NOMO-1 treated with DMSO at 0.1 percent for 48 hours (cell line): ENCODE measurements around the gene MUCL3.
"Not testable (repeated sequence)": the region's sequence is repeated elsewhere in the genome, so short reads cannot be mapped to it uniquely, and the experiment has no call there.

Experiments
- DNase-seq: peaks from one replicate; lab custom pipeline; 2025; ENCODE audit not compliant: unreplicated experiment; lab: John Stamatoyannopoulos, UW

MUCL3 gene

GRCh38 chr6:30940361-30940986 lies at the start of gene MUCL3:
MUCL3 (plus strand) TSS chr6:30940973; CDS start chr6:30941000, 27 bp downstream.
- DNase-seq, result no peak

GRCh38 chr6:30891450-30891723 lies 49.4 kb upstream of the MUCL3 start:
- no peak for DNase-seq

- DNase-seq, result no peak
Measured at GRCh38 chr6:30891816-30892538, 48.8 kb upstream of the MUCL3 start.

- DNase-seq, result no peak
Measured at GRCh38 chr6:30893001-30893591, 47.7 kb upstream of the MUCL3 start.

GRCh38 chr6:30893666-30894065 lies 47.1 kb upstream of the MUCL3 start:
- DNase-seq, result no peak

- no peak for DNase-seq
Measured at GRCh38 chr6:30894381-30894780, 46.4 kb upstream of the MUCL3 start.

- no peak for DNase-seq
Measured at GRCh38 chr6:30894935-30895334, 45.8 kb upstream of the MUCL3 start.

- DNase-seq, result no peak
Measured at GRCh38 chr6:30895343-30895742, 45.4 kb upstream of the MUCL3 start.

- no peak for DNase-seq
Measured at GRCh38 chr6:30896541-30896940, 44.2 kb upstream of the MUCL3 start.

GRCh38 chr6:30897882-30898281 lies 42.9 kb upstream of the MUCL3 start:
- DNase-seq, result no peak

GRCh38 chr6:30898750-30899360 lies 41.9 kb upstream of the MUCL3 start:
- no peak for DNase-seq

GRCh38 chr6:30900863-30901417 lies 39.8 kb upstream of the MUCL3 start:
- DNase-seq, result no peak

- DNase-seq, result no peak
Measured at GRCh38 chr6:30901436-30901835, 39.3 kb upstream of the MUCL3 start.

GRCh38 chr6:30902196-30902595 lies 38.6 kb upstream of the MUCL3 start:
- not testable (repeated sequence) for DNase-seq

GRCh38 chr6:30902709-30903108 lies 38.1 kb upstream of the MUCL3 start:
- no peak for DNase-seq

GRCh38 chr6:30903236-30903635 lies 37.5 kb upstream of the MUCL3 start:
- DNase-seq, result peak; percentile 38

GRCh38 chr6:30907290-30907757 lies 33.4 kb upstream of the MUCL3 start:
- DNase-seq, result not testable (repeated sequence)

GRCh38 chr6:30907758-30908591 lies 32.8 kb upstream of the MUCL3 start, which contains the start of gene GTF2H4:
GTF2H4 (plus strand) TSS chr6:30908207.
- DNase-seq, result peak; percentile 99

GRCh38 chr6:30908700-30909099 lies 32.1 kb upstream of the MUCL3 start:
- no peak for DNase-seq

GRCh38 chr6:30910473-30910872 lies 30.3 kb upstream of the MUCL3 start:
- not testable (repeated sequence) for DNase-seq
